H9 (cell line): ENCODE measurements around the gene TMEM131. TPM values are rescaled to one million over a fixed set of nuclear protein-coding genes. Genes with fewer than 3 reads are reported as not detected.
A peak's percentile ranks its signal among the peaks of the same experiment; 100 is the strongest.

Experiments
- DNase-seq: peaks from one replicate; pipeline ENCODE4 v3.0.0-alpha.2; 2017
- H2AFZ ChIP-seq: one replicate; pipeline ENCODE4 v1.6.1; 2013; ENCODE audit warnings: mild to moderate bottlenecking, low read length, control low read depth, moderate library complexity
- H2AK5ac ChIP-seq: 2 replicates; pipeline ENCODE4 v1.6.1; 2013; ENCODE audit warnings: low read length, control low read depth, mixed read lengths; ENCODE audit not compliant: insufficient read length
- H2BK120ac ChIP-seq: one replicate; pipeline ENCODE4 v1.6.1; 2013; ENCODE audit warnings: low read depth, mild to moderate bottlenecking, low read length, control low read depth, inconsistent platforms; ENCODE audit not compliant: poor library complexity, severe bottlenecking
- H2BK12ac ChIP-seq: 2 replicates; pipeline ENCODE4 v1.6.1; 2013; ENCODE audit warnings: low read length, control low read depth, mixed read lengths, low read depth; ENCODE audit not compliant: insufficient read length
- H2BK15ac ChIP-seq: 2 replicates; pipeline ENCODE4 v1.6.1; 2013; ENCODE audit warnings: low read depth, low read length, control low read depth
- H2BK20ac ChIP-seq: one replicate; pipeline ENCODE4 v1.6.1; 2013; ENCODE audit warnings: low read depth, mild to moderate bottlenecking, low read length, control low read depth, inconsistent platforms; ENCODE audit not compliant: poor library complexity, severe bottlenecking
- H2BK5ac ChIP-seq: 2 replicates; pipeline ENCODE4 v1.6.1; 2013; ENCODE audit warnings: low read length, control low read depth, mixed read lengths; ENCODE audit not compliant: insufficient read length
- H3K14ac ChIP-seq: 2 replicates; pipeline ENCODE4 v1.6.1; 2013; ENCODE audit warnings: low read length, control low read depth; ENCODE audit not compliant: insufficient read depth
- H3K18ac ChIP-seq: 2 replicates; pipeline ENCODE4 v1.6.1; 2013; ENCODE audit warnings: low read depth, mild to moderate bottlenecking, mixed read lengths, low read length, control low read depth; ENCODE audit not compliant: insufficient read length
- H3K23ac ChIP-seq: 2 replicates; pipeline ENCODE4 v1.6.1; 2013; ENCODE audit warnings: low read length, control low read depth, mixed read lengths, low read depth; ENCODE audit not compliant: insufficient read length
- H3K23me2 ChIP-seq: 2 replicates; pipeline ENCODE4 v1.6.1; 2013; ENCODE audit warnings: low read depth, mild to moderate bottlenecking, mixed read lengths, low read length, control low read depth; ENCODE audit not compliant: insufficient read length, poor library complexity, severe bottlenecking
- H3K27ac ChIP-seq: 2 replicates; pipeline ENCODE4 v1.5.1; 2013; ENCODE audit warnings: low read length, control low read depth, mixed read lengths, low read depth; ENCODE audit not compliant: insufficient read length
- H3K27me3 ChIP-seq: 2 replicates; pipeline ENCODE4 v1.6.1; 2013; ENCODE audit warnings: low read length, control low read depth, inconsistent platforms; ENCODE audit not compliant: insufficient read depth
- H3K4ac ChIP-seq: 2 replicates; pipeline ENCODE4 v1.6.1; 2013; ENCODE audit warnings: low read depth, mild to moderate bottlenecking, control low read depth, inconsistent platforms, low read length, moderate library complexity
- H3K4me1 ChIP-seq: 2 replicates; pipeline ENCODE4 v1.6.1; 2013; ENCODE audit warnings: low read length, control low read depth, inconsistent platforms; ENCODE audit not compliant: insufficient read depth
- H3K4me2 ChIP-seq: 2 replicates; pipeline ENCODE4 v1.6.1; 2013; ENCODE audit warnings: low read length, control low read depth, mixed read lengths; ENCODE audit not compliant: insufficient read length, insufficient read depth
- H3K56ac ChIP-seq: 2 replicates; pipeline ENCODE4 v1.6.1; 2013; ENCODE audit warnings: low read depth, mild to moderate bottlenecking, mixed read lengths, low read length, control low read depth; ENCODE audit not compliant: insufficient read length
- H3K79me1 ChIP-seq: 2 replicates; pipeline ENCODE4 v1.6.1; 2013; ENCODE audit warnings: low read depth, mild to moderate bottlenecking, moderate library complexity, low read length, control low read depth, inconsistent platforms; ENCODE audit not compliant: insufficient read depth, poor library complexity, severe bottlenecking
- H3K79me2 ChIP-seq: 2 replicates; pipeline ENCODE4 v1.6.1; 2013; ENCODE audit warnings: low read length, control low read depth, inconsistent platforms; ENCODE audit not compliant: insufficient read depth
- H3K9ac ChIP-seq: 2 replicates; pipeline ENCODE4 v1.6.1; 2013; ENCODE audit warnings: low read length, control low read depth, mixed read lengths; ENCODE audit not compliant: insufficient read length; ENCODE audit errors: extremely low read depth
- H3K9me3 ChIP-seq: one replicate; pipeline ENCODE4 v1.6.1; 2013; ENCODE audit warnings: low read depth, low read length, inconsistent platforms; ENCODE audit not compliant: control insufficient read depth
- H3T11ph ChIP-seq: one replicate; pipeline ENCODE4 v1.6.1; 2013; ENCODE audit warnings: mild to moderate bottlenecking, low read length, control low read depth, inconsistent platforms
- H4K20me1 ChIP-seq: one replicate; pipeline ENCODE4 v1.6.1; 2013; ENCODE audit not compliant: control insufficient read depth, insufficient read length, insufficient read depth
- H4K5ac ChIP-seq: 2 replicates; pipeline ENCODE4 v1.6.1; 2013; ENCODE audit warnings: low read depth, mild to moderate bottlenecking, mixed read lengths, low read length, control low read depth; ENCODE audit not compliant: insufficient read length
- H4K8ac ChIP-seq: replicated peaks from 2 replicates; pipeline ENCODE4 v1.6.1; 2013; ENCODE audit warnings: low read length, control low read depth, mixed read lengths, low read depth; ENCODE audit not compliant: insufficient read length
- H4K91ac ChIP-seq: 2 replicates; pipeline ENCODE4 v1.6.1; 2013; ENCODE audit warnings: low read depth, mild to moderate bottlenecking, moderate library complexity, mixed read lengths, low read length, control low read depth; ENCODE audit not compliant: insufficient read length
- H3K27ac Mint-ChIP-seq, 3 experiments: 2 replicates in 2 of 3; 3 replicates in 1 of 3; pipeline ENCODE4 v1.8.0; 2020 to 2021; ENCODE audit warnings: mixed read lengths in 3 of 3, mild to moderate bottlenecking in 1 of 3, moderate library complexity in 1 of 3
- H3K27me3 Mint-ChIP-seq: 2 replicates; pipeline ENCODE4 v1.8.0; 2021; ENCODE audit warnings: low read depth, mild to moderate bottlenecking, moderate library complexity, mixed read lengths
- H3K36me3 Mint-ChIP-seq, 3 experiments: 2 replicates in 2 of 3; 3 replicates in 1 of 3; pipeline ENCODE4 v1.8.0; 2020 to 2021; ENCODE audit warnings: low read depth in 3 of 3, mixed read lengths in 3 of 3; ENCODE audit not compliant: insufficient read depth in 1 of 3
- H3K4me1 Mint-ChIP-seq, 2 experiments: 2 replicates each; pipeline ENCODE4 v1.8.0; 2020; ENCODE audit warnings: mixed read lengths in 2 of 2
- H3K4me3 Mint-ChIP-seq, 2 experiments: 2 replicates in 1 of 2; 3 replicates in 1 of 2; pipeline ENCODE4 v1.8.0; 2020 to 2021; ENCODE audit warnings: mild to moderate bottlenecking in 2 of 2, mixed read lengths in 2 of 2, moderate library complexity in 1 of 2
- H3K9me3 Mint-ChIP-seq, 2 experiments: 2 replicates in 1 of 2; 3 replicates in 1 of 2; pipeline ENCODE4 v1.8.0; 2020; ENCODE audit warnings: mild to moderate bottlenecking in 2 of 2, mixed read lengths in 2 of 2, moderate library complexity in 1 of 2
- WGBS: extraction: QIAGEN DNeasy Blood & Tissue Kit; methylation state at CpG from one replicate; pipeline ENCODE4 v1.1.7; 2013; ENCODE audit warnings: missing lambda C conversion rate, low lambda C conversion rate, mixed read lengths; ENCODE audit not compliant: insufficient read length; ENCODE audit errors: extremely low coverage; 5-methylcytosine and 5-hydroxymethylcytosine counted together
- total RNA-seq: library from RNA; stranded (reverse); gene quantifications from 2 replicates; pipeline ENCODE4 v1.2.1, GENCODE V29; 2021
- TF ChIP-seq, protein P1 (sequence below): fragments of 200-600 bp; sonication (generic); conservative IDR thresholded peaks from 3 replicates; pipeline ENCODE4 v1.8.0; 2021; ENCODE audit warnings: antibody characterized with exemption, mild to moderate bottlenecking

TMEM131 gene
- total RNA-seq, 1 experiment from 2014 or later, result 20.9 TPM

GRCh38 chr2:97719362-97720155 is 276.2 kb downstream of the TMEM131 start:
- peaks cover 6% of the 10 kb centered on the region for H3K4me1 ChIP-seq
- H2BK5ac ChIP-seq, result no peak overlapping the region
- H3K27ac Mint-ChIP-seq, result peak overlapping the region; percentile 36 to 88 (median 78); a peak in 3 of 7 replicates
- H2BK12ac ChIP-seq, result no peak overlapping the region
- no peaks in the 10 kb centered on the region; a peak in 1 of 7 replicates for H3K36me3 Mint-ChIP-seq
- H3K79me1 ChIP-seq, result no peaks in the 10 kb centered on the region
- DNase-seq, result no peak
- H3K18ac ChIP-seq, result no peak overlapping the region
- peak overlapping the region; percentile 42; the same call in 1 of the 2 replicates for H3K14ac ChIP-seq
- H3K79me2 ChIP-seq, result no peaks in the 10 kb centered on the region
- H3T11ph ChIP-seq, result no peak overlapping the region
- H3K9me3 Mint-ChIP-seq, result no peaks in the 10 kb centered on the region; a peak in 1 of 5 replicates
- no peaks in the 10 kb centered on the region for H3K27me3 ChIP-seq
- no peak overlapping the region for H4K5ac ChIP-seq
- no peaks in the 10 kb centered on the region for H3K9me3 ChIP-seq
- H2AFZ ChIP-seq, result no peak overlapping the region
- H3K4ac ChIP-seq, result no peak overlapping the region
- H3K9ac ChIP-seq, result no peak overlapping the region
- H2BK20ac ChIP-seq, result no peak overlapping the region
- H4K20me1 ChIP-seq, result no peaks in the 10 kb centered on the region
- H3K27ac ChIP-seq, result no peak overlapping the region
- no peak overlapping the region for H3K4me3 Mint-ChIP-seq
- no peak overlapping the region for H4K91ac ChIP-seq
- H2AK5ac ChIP-seq, result no peak overlapping the region
- H3K23ac ChIP-seq, result no peak overlapping the region
- WGBS, result no CpG with 5 or more reads among the region's 16 CpGs
- H3K23me2 ChIP-seq, result no peaks in the 10 kb centered on the region
- H3K4me2 ChIP-seq, result no peak overlapping the region
- no peak overlapping the region for H3K56ac ChIP-seq
- TF ChIP-seq, protein P1, sequence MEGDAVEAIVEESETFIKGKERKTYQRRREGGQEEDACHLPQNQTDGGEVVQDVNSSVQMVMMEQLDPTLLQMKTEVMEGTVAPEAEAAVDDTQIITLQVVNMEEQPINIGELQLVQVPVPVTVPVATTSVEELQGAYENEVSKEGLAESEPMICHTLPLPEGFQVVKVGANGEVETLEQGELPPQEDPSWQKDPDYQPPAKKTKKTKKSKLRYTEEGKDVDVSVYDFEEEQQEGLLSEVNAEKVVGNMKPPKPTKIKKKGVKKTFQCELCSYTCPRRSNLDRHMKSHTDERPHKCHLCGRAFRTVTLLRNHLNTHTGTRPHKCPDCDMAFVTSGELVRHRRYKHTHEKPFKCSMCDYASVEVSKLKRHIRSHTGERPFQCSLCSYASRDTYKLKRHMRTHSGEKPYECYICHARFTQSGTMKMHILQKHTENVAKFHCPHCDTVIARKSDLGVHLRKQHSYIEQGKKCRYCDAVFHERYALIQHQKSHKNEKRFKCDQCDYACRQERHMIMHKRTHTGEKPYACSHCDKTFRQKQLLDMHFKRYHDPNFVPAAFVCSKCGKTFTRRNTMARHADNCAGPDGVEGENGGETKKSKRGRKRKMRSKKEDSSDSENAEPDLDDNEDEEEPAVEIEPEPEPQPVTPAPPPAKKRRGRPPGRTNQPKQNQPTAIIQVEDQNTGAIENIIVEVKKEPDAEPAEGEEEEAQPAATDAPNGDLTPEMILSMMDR, result no peak
- H3K27me3 Mint-ChIP-seq, result peaks cover 5% of the 10 kb centered on the region
- H4K8ac ChIP-seq, result no peak overlapping the region
- H3K4me1 Mint-ChIP-seq, result peaks cover 25 to 26% of the 10 kb centered on the region in 2 experiments
- H2BK120ac ChIP-seq, result no peak overlapping the region
- no peak overlapping the region; the same call in 1 of the 2 replicates for H2BK15ac ChIP-seq
